GM23338 (cell line): ENCODE data around the gene CDHR2. TPM values are rescaled to one million over a fixed set of nuclear protein-coding genes. Genes with fewer than 3 reads are reported as not detected.

Experiments
- ATAC-seq: fragments of 200-7000 bp; cut with Tn5 transposase; 3 replicates; pipeline ENCODE4 v1.9.1; 2020
- DNase-seq: peaks from one replicate; pipeline ENCODE4 v3.0.0-alpha.2; 2015; ENCODE audit warnings: low spot score
- H2AFZ ChIP-seq: fragments of 200-600 bp; sonication (generic); 2 replicates; pipeline ENCODE4 v1.8.0; 2016; ENCODE audit warnings: antibody characterized with exemption, mild to moderate bottlenecking, moderate library complexity
- H3F3A ChIP-seq: fragments of 200-600 bp; sonication (generic); replicated peaks from 2 replicates; pipeline ENCODE4 v1.8.0; 2017; ENCODE audit warnings: antibody characterized with exemption, mixed run types, low read depth
- H3K27ac ChIP-seq: fragments of 200-600 bp; sonication (generic); 2 replicates; pipeline ENCODE4 v1.6.1; 2016; ENCODE audit warnings: low read depth
- H3K27me3 ChIP-seq: fragments of 200-600 bp; sonication (generic); 2 replicates; pipeline ENCODE4 v1.8.0; 2016; ENCODE audit warnings: mild to moderate bottlenecking, mixed run types, moderate library complexity; ENCODE audit not compliant: insufficient read depth
- H3K36me3 ChIP-seq: fragments of 200-600 bp; sonication (generic); 2 replicates; pipeline ENCODE4 v1.8.0; 2016; ENCODE audit warnings: mild to moderate bottlenecking; ENCODE audit not compliant: insufficient read depth
- H3K4me1 ChIP-seq: fragments of 200-600 bp; sonication (generic); 2 replicates; pipeline ENCODE4 v1.8.0; 2016; ENCODE audit warnings: mild to moderate bottlenecking, moderate library complexity; ENCODE audit not compliant: insufficient read depth
- H3K4me2 ChIP-seq: fragments of 200-600 bp; sonication (generic); 2 replicates; pipeline ENCODE4 v1.7.1; 2017; ENCODE audit warnings: mixed run types
- H3K4me3 ChIP-seq: fragments of 200-600 bp; sonication (generic); 2 replicates; pipeline ENCODE4 v1.6.1; 2016; ENCODE audit warnings: mixed run types
- H3K79me2 ChIP-seq: fragments of 200-600 bp; sonication (generic); replicated peaks from 2 replicates; pipeline ENCODE4 v1.8.0; 2017; ENCODE audit warnings: mild to moderate bottlenecking; ENCODE audit not compliant: insufficient read depth
- H3K9me2 ChIP-seq: fragments of 200-600 bp; sonication (generic); 2 replicates; pipeline ENCODE4 v1.8.0; 2017; ENCODE audit not compliant: insufficient read depth
- H4K20me1 ChIP-seq: fragments of 200-600 bp; sonication (generic); replicated peaks from 2 replicates; pipeline ENCODE4 v1.8.0; 2017; ENCODE audit warnings: mild to moderate bottlenecking; ENCODE audit not compliant: insufficient read depth
- H3K27ac Mint-ChIP-seq: 2 replicates; pipeline ENCODE4 v1.8.0; 2020; ENCODE audit warnings: inconsistent platforms, mild to moderate bottlenecking, moderate library complexity, mixed read lengths
- H3K27me3 Mint-ChIP-seq: 3 replicates; pipeline ENCODE4 v1.8.0; 2022; ENCODE audit warnings: low read depth, mild to moderate bottlenecking, moderate library complexity, mixed read lengths, inconsistent platforms; ENCODE audit not compliant: insufficient read depth, poor library complexity
- H3K36me3 Mint-ChIP-seq: 3 replicates; pipeline ENCODE4 v1.8.0; 2021; ENCODE audit warnings: low read depth, mild to moderate bottlenecking, inconsistent platforms, moderate library complexity, mixed read lengths
- H3K4me1 Mint-ChIP-seq: 3 replicates; pipeline ENCODE4 v1.8.0; 2020; ENCODE audit warnings: mild to moderate bottlenecking, inconsistent platforms, mixed read lengths
- H3K4me3 Mint-ChIP-seq: 3 replicates; pipeline ENCODE4 v1.8.0; 2021; ENCODE audit warnings: moderate library complexity, mild to moderate bottlenecking, inconsistent platforms, mixed read lengths
- H3K9me3 Mint-ChIP-seq: 3 replicates; pipeline ENCODE4 v1.8.0; 2020; ENCODE audit warnings: moderate library complexity, mild to moderate bottlenecking, inconsistent platforms, mixed read lengths
- CREB1 ChIP-seq: fragments of 250-450 bp; sonication (Bioruptor Pico); IDR thresholded peaks from 2 replicates; pipeline ENCODE4 v1.5.0; 2020; ENCODE audit warnings: low read depth, mild to moderate bottlenecking, moderate library complexity
- CTCF ChIP-seq, 2 experiments: fragments of 200-600 bp in 1 of 2; sonication (generic) in 1 of 2; conservative IDR thresholded peaks; 2 replicates each; pipeline versions ENCODE4 v1.5.1 to v1.6.1; 2016 to 2017; ENCODE audit warnings: antibody characterized with exemption in 2 of 2, low read depth in 2 of 2, mild to moderate bottlenecking in 2 of 2, moderate library complexity in 1 of 2
- ETS1 ChIP-seq: IDR thresholded peaks from 2 replicates; pipeline ENCODE4 v1.6.1; 2016; ENCODE audit warnings: antibody characterized with exemption
- EZH2 ChIP-seq: fragments of 200-600 bp; sonication (generic); IDR thresholded peaks from one replicate; pipeline ENCODE4 v1.8.0; 2017; ENCODE audit warnings: antibody characterized with exemption, mild to moderate bottlenecking, low read depth; ENCODE audit not compliant: unreplicated experiment
- EZH2phosphoT487 ChIP-seq: fragments of 200-600 bp; sonication (generic); IDR thresholded peaks from one replicate; pipeline ENCODE4 v1.8.1; 2018; ENCODE audit warnings: antibody characterized with exemption; ENCODE audit not compliant: unreplicated experiment
- JUNB ChIP-seq: IDR thresholded peaks from one replicate; pipeline ENCODE4 v1.6.1; 2016; ENCODE audit warnings: antibody characterized with exemption; ENCODE audit not compliant: unreplicated experiment
- NANOG ChIP-seq: IDR thresholded peaks from 2 replicates; pipeline ENCODE4 v1.6.1; 2016; ENCODE audit warnings: antibody characterized with exemption, borderline replicate concordance
- POLR2AphosphoS5 ChIP-seq: IDR thresholded peaks from 2 replicates; pipeline ENCODE4 v1.6.1; 2016; ENCODE audit warnings: antibody characterized with exemption, low read depth
- REST ChIP-seq: IDR thresholded peaks from one replicate; pipeline ENCODE4 v1.6.1; 2018; ENCODE audit warnings: antibody characterized with exemption; ENCODE audit not compliant: unreplicated experiment
- STAT1 ChIP-seq: IDR thresholded peaks from one replicate; pipeline ENCODE4 v1.6.1; 2016; ENCODE audit warnings: antibody characterized with exemption; ENCODE audit not compliant: unreplicated experiment
- ZNF114 ChIP-seq: fragments of 250-450 bp; sonication (Bioruptor Pico); IDR thresholded peaks from 2 replicates; pipeline ENCODE4 v1.5.0; 2020; ENCODE audit warnings: mild to moderate bottlenecking, moderate library complexity
- ZNF331 ChIP-seq: fragments of 250-450 bp; sonication (Bioruptor Pico); IDR thresholded peaks from 2 replicates; pipeline ENCODE4 v1.5.0; 2020; ENCODE audit warnings: low read depth, mild to moderate bottlenecking, moderate library complexity
- ZNF462 ChIP-seq: fragments of 250-450 bp; sonication (Bioruptor Pico); IDR thresholded peaks from 2 replicates; pipeline ENCODE4 v1.5.0; 2020; ENCODE audit warnings: mild to moderate bottlenecking, moderate library complexity
- polyA plus RNA-seq: library from polyadenylated mRNA; unstranded; fragments of >200 nt; fragmentation: Nextera tagmentation; extraction: Ambion mirVana; gene quantifications from 2 replicates; pipeline ENCODE4 v1.2.1, GENCODE V29; 2016
- total RNA-seq: library from RNA; depleted of rRNA; stranded (reverse); fragments of >200 nt; shearing (Covaris generic); gene quantifications from 2 replicates; pipeline ENCODE4 v1.2.3, GENCODE V29; 2014

CDHR2 gene
- total and polyA plus RNA-seq, 2 experiments from 2014 or later, result not detected

- H2AFZ ChIP-seq, result no peak overlapping the region
- DNase-seq (no peak), ATAC-seq (no peak)
- peaks cover 13% of the 10 kb centered on the region for H3K4me1 ChIP-seq
- Mint-ChIP-seq H3K4me1 (peaks cover 31% of the 10 kb centered on the region), H3K27ac (no peak overlapping the region), H3K4me3 (no peak overlapping the region; the same call in 2 of the 3 replicates), H3K9me3 (no peaks in the 10 kb centered on the region; the same call in 2 of the 3 replicates), H3K27me3 (peaks cover 36% of the 10 kb centered on the region), H3K36me3 (no peaks in the 10 kb centered on the region)
- no peaks in the 10 kb centered on the region for H3K79me2 ChIP-seq
- no peak overlapping the region for H3K4me3 ChIP-seq
- peaks cover 31% of the 10 kb centered on the region for H3K27me3 ChIP-seq
- no peaks in the 10 kb centered on the region for H3K36me3 ChIP-seq
- peaks cover 5% of the 10 kb centered on the region; the same call in 1 of the 2 replicates for H3F3A ChIP-seq
- no peak overlapping the region for H3K27ac ChIP-seq
- H4K20me1 ChIP-seq, result peaks cover 6% of the 10 kb centered on the region; the same call in 1 of the 2 replicates
- H3K4me2 ChIP-seq, result no peak overlapping the region
- no peaks in the 10 kb centered on the region for H3K9me2 ChIP-seq
- TF ChIP-seq ZNF331 (CRISPR knock-in tag) (no peak), EZH2 (no peak), ETS1 (no peak), NANOG (no peak), EZH2phosphoT487 (no peak), STAT1 (no peak), ZNF462 (CRISPR knock-in tag) (no peak), CREB1 (CRISPR knock-in tag) (no peak), ZNF114 (CRISPR knock-in tag) (no peak), REST (no peak), POLR2AphosphoS5 (no peak), CTCF (conservative IDR thresholded peaks at IDR 0.05; ENCODE audit: low read depth in 2 of 2) (no peak), JUNB (no peak)
These were observed 77.1 kb downstream of the CDHR2 start for GRCh38 chr5:176625966-176626875.
